Adrenal gland (tissue), 5 donors: ENCODE results near the gene TSHZ2.

Experiments
- CTCF ChIP-seq, 6 experiments: fragments of 450-650 bp in 4 of 6; fragments of 200-600 bp in 2 of 6; sonication (generic) in 1 of 6; IDR thresholded peaks; 1 replicate in 5 of 6; 2 replicates in 1 of 6; pipeline versions ENCODE4 v1.5.1 to v1.8.0; 2016 to 2021; ENCODE audit warnings: antibody characterized with exemption in 6 of 6, mild to moderate bottlenecking in 2 of 6, moderate library complexity in 1 of 6
- POLR2A ChIP-seq, 2 donors: fragments of 450-650 bp; IDR thresholded peaks; one replicate each; pipeline ENCODE4 v1.6.1; 2017; ENCODE audit warnings: antibody characterized with exemption in 2 of 2, mild to moderate bottlenecking in 2 of 2, moderate library complexity in 1 of 2
- donor health status: DM: no; HTN: no; CAD: no.

GRCh38 chr20:53370345-53370961, 398.3 kb downstream of the TSHZ2 start:
- TF ChIP-seq CTCF (IDR thresholded peaks at IDR 0.05): no peak
- no peak for TF ChIP-seq POLR2A (IDR thresholded peaks at IDR 0.05)
